H54 (cell line): ENCODE data around the gene TMCC3.

Experiments used
- DNase-seq: peaks from one replicate; pipeline ENCODE4 v3.0.0; 2011; ENCODE audit warnings: low spot score, mixed read lengths; ENCODE audit not compliant: insufficient read length
- FAIRE-seq: peaks from 3 replicates; lab custom pipeline; 2011; peaks lifted over from hg19 to GRCh38; lab: Jason Lieb, UNC
- POLR2A ChIP-seq: IDR thresholded peaks from 2 replicates; pipeline ENCODE4 v1.6.1; 2011; ENCODE audit warnings: low read depth, mild to moderate bottlenecking, low read length

Gene TMCC3

DNA sequence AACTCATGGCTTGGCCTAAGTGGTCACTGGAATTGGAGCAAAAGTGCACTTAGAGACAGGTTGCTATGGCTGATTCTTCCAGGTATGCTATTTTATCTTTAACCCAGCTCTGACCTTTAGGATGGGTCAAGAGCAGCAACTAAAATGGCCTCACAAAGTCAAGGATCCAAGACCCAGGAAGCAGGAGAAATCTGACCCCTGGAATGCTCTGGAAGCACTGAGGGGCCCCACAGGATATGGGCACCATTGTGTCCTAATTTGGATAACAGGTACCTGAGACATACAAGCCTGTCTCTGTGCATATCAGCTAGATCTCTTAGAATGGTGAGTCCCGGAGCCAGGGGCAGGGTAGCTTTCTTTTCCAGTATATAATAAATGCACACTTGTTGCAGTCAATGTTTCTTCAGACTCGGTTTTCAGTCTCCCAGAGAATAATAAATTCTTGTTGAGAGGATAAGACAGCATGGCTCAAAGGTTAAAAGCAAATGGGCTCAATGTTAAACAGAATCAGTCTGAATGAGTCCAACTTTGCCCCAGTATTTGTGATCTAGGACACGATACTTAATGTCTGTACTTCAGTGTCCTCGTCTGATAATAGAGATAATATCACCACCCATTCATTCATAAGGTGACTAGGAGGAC lies 29.3 kb upstream of the TMCC3 start:
- no peak for FAIRE-seq

DNA sequence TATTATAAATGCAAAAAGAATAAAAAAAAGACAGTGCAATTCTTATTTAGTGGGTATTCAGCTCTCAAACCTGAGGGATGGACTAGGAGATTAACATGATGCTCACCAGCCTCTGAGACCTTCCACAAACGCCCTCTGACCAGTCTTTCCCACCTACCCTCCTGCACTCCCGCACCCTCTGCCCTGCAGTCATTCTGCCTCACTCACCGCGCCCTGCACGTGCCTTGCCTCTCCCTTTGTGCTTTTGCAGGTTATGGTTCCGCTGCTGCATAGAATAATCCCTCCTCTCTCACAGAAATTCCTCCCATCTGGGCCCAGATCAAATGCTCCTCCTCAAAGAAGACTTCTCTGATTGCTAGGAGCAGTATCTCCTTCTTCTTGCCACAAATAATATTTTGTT lies 28.5 kb upstream of the TMCC3 start:
- TF ChIP-seq POLR2A: no peak
- DNase-seq (no peak), FAIRE-seq (no peak)

More for the DNA sequence above, 29.3 kb upstream of the TMCC3 start:
- no peak for TF ChIP-seq POLR2A
- no peak for DNase-seq

DNA sequence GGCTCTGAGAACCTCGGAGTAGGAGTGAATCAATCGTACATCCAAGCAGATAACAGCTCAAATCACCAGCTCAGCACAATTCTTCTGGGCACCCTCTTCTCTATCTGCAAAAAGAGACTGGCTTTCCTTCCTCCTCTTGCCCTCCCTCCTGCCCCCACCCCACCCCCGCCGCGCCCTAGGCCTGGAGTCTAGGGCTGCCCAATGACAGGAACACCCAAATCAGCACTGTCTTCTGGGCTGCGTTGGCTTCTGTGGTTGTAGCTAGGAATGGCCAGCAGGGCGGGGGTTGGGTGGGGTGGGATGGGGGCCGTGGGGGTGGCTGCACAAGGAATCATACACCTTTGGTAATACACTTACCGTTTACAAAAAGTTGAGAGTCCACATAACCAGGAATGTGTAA lies 28.0 kb upstream of the TMCC3 start:
- FAIRE-seq (no peak), DNase-seq (no peak)
- TF ChIP-seq POLR2A: no peak

DNA sequence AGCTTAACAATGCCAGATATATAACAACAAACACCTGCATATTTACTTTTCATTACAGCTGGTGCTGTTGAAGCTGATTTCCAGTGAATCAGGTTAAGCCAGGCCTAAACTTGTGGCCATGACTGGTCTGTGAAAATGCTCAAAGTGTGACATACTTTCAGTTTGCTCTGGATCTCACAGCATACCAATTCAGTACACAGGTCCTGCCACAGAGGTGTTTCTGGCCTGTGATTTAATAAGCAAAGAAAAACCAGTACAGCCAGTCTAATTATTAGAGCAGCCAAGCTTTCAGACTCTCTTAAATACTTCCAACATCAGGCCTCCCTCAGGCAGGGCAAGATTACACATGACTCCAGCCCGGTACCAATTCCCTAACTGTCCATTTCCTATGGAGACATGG lies 27.4 kb upstream of the TMCC3 start:
- no peak for FAIRE-seq
- no peak for TF ChIP-seq POLR2A
- no peak for DNase-seq

DNA sequence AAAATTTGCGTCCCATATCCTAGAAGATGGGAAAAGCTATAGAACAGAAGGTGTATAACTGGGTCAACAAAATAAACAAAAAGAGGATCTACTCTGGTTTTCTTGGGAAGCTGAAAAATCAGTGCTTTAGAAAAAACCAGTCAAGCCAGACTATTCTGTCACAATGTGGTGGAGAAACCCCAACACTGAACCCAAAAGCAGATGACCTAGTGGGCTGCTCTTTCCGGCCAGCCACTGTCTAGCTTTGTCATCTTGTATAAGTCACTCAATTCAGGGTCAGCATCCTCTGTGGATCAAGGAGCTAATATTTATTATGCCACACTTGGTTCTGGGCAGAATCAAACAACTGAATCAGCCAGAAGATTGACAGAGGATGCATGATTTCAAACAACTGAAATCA lies 26.6 kb upstream of the TMCC3 start:
- no peak for TF ChIP-seq POLR2A
- DNase-seq: no peak
- no peak for FAIRE-seq

DNA sequence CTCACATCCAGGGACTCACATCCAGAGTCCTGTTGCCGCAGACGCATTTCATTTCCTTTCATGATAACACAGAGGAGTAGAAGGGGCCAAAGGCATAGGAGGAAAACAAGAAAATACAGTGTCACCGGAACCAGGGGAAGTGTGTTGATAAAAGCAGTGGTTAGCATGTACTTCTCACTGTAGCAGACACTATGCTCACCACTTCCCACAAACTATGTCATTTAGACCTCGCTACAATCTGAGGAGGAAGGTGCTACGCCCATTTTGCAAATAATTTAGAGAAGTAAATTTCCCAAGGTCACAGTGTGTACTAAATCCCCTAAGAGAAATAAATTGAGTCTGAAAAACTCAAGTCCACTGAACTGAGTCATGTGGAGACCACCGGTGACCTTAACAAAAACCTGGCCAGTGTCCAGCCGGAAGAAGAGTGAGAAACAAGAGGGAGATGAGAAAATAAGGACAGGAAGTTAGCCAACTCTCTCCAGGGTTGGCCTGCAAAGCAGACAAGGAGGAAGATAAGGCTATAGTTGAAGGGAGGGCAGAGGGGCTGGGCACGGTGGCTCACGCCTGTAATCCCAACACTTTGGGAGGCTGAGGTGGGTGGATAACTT lies 25.8 kb upstream of the TMCC3 start:
- DNase-seq (no peak), FAIRE-seq (no peak)

DNA sequence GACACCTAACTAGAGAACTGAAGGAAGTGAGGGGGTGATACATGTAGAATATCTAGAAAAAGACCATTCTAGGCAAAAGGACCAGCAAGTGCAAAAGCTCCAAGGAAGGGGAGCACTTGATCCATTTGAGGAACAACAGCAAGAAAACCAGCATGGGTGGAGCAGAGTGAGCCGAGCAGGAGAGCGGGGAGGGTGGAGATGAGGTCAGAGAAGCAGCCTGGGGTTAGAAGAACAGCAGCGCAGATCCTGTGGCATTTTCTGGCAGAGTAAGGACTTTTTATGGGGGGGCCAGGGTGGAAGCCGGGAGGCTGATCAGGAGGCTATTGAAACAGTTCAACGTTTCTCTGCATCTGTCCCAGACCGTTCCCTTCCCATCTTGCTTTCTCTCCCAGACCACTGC lies 24.5 kb upstream of the TMCC3 start:
- FAIRE-seq (no peak), DNase-seq (no peak)
- no peak for TF ChIP-seq POLR2A

More for the DNA sequence above, 25.8 kb upstream of the TMCC3 start:
- TF ChIP-seq POLR2A: no peak

DNA sequence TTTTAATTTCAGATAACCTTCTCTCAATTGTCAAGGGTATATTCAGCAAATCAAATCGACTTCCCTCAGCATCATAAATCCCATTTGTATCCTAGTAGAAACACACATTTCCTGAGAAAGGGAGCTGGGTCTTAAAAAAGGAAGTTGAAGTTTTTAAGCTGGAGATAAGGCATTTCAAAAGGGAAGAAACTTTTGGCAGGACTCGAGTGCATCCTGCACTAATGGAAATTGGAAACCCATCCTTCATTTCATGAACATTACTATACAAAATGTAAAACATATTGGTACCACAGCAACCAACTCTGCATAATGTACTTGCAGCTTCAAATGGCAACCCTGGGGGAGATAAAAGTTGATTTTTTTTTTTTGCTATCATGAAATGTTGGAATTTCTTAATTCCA lies 23.7 kb upstream of the TMCC3 start:
- TF ChIP-seq POLR2A: no peak
- no peak for FAIRE-seq
- no peak for DNase-seq

DNA sequence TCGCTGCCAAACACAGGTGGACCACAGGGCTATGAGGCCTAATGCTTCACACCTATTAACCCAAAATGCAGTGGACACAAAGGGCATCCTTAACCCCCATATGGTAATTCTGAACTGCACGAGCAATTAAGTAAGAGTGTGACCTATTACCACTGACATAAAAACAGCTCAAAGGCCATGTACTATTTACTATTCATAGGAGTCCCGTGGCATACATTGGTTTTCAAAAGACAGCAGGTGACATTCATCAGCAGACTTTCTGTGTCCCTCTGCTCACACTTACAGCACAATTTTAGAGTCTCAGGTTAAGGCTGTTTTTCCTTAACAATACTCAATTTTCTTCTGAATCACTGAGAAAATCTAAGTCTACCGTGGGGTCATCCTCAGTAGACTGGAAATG lies 23.1 kb upstream of the TMCC3 start:
- DNase-seq (no peak), FAIRE-seq (no peak)
- TF ChIP-seq POLR2A: no peak

DNA sequence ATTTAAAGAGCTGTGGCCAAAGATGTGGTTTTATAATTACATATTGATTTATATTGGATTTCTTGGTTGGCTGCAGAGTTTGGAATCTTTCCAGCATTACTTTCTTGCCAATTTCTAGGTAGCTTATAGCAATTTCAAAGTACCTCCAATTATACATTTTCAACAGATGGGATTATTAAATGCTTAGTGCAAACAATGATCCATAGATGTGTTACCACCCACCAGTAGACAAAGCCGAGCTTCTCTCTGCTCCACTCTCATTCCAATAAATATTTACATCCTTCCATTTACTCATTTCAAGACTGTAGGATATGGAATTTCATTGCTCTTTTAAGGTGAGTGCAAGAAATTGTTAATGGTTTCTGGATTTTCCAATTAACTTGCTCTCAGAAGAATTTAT lies 21.6 kb upstream of the TMCC3 start:
- FAIRE-seq: no peak
- no peak for TF ChIP-seq POLR2A

DNA sequence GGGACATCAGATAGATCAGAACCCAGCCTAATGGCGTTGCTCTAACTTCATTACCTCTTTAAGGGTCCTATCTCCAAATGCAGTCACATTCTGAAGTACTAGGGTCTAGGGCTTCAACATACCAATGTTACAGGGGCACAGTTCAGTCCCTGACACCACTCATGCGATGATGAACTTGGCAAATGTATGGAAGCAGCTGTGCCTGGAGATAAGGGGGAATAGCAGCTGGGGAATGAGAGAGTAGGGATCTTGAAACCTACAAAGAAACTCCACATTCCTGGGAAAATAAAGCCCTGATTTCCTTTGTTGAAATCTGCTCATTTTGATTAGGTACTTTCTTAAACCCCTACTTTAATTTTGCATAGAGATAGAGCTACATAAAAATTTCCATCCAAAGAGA lies 20.5 kb upstream of the TMCC3 start:
- TF ChIP-seq POLR2A: no peak
- DNase-seq (no peak), FAIRE-seq (no peak)

More for the DNA sequence above, 21.6 kb upstream of the TMCC3 start:
- no peak for DNase-seq

DNA sequence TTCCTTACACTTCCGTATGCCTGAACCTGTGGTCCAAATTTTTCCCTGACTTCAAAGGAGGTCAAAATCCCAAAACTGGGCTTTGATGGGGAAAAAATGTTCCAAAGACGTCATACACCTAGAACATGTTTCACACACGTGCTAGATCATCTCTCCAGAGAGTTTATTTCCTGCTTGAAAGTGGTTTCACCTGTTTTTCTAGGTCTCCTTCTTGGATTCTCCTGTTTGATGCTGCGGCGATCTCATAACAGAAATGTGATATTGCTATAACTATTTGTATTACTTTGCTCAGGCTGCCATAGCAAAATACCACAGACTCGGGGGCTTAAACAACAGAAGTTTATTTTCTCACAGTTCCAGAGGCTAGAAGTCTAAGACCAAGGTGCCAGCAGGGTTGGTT lies 19.7 kb upstream of the TMCC3 start:
- no peak for TF ChIP-seq POLR2A
- DNase-seq: no peak
- FAIRE-seq: no peak

DNA sequence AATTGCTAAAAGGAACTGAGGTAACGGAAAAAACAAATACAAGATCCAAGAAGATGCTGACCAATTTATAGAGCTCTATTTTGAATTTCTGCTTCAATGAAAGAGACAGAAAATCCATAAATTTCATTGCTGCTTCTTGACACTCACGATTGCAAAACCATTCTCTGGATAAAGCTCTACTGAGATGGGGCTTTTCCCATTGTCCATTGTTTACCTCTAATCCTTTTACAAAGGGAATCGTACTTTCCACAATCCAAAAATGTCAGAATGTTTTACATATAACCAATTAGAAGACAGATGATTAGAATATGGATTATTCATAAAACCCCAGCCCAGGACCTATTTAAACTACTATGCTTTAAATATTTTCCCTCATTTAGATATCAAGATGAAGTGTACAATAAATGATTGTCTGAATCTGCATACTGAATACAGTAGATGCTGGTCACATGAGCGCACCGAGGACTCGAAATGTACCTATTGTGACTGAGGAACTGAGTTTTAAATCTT lies 16.7 kb upstream of the TMCC3 start:
- FAIRE-seq: no peak
- no peak for DNase-seq
- TF ChIP-seq POLR2A: no peak

DNA sequence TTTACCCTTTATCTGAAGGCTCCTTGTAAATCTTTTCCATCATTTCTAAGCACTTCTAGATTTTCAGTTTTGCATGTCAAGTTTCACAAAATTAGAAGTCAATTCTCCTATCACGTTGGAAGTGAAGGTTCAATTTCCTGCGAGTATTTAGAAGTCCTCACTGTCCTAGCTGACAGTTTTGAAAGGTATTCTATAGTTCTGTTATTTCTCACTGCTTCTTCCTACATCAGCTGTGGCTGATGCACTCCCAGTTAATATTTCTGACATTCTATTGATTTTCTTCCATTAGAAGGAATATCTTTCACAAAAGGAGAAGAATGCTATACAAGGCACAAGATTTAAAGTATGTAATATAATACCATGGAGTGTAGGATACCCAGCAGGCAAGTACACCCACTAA lies 15.8 kb upstream of the TMCC3 start:
- TF ChIP-seq POLR2A: no peak
- DNase-seq (no peak), FAIRE-seq (no peak)

DNA sequence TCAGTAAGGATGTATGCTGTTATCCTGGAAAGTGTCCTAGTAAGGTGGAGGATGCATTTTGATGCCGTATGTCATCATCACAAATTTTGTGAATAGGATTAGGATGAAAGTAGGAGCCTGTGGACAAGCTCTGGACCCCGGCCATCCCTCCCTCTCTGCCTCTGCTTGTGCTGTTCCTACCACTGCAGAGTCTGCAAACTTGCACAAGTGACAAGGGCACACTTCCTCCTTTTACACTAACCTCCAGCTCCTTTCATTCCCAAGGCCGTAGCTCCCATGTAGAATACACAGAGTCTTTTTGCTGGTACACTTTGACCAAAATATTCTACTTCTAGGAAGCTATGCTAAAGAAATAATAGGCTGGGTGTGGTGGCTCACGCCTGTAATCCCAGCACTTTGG lies 13.3 kb upstream of the TMCC3 start:
- no peak for TF ChIP-seq POLR2A
- FAIRE-seq: no peak
- no peak for DNase-seq
